Activated CD4-positive, CD25-positive, alpha-beta regulatory T cell treated with anti-CD3 and anti-CD28 coated beads, Interleukin-2, amount 50 U/mL, for 72 hours (primary cell): Measurements from ENCODE around the gene NUDT5.

ENCODE experiments used
- DNase-seq: peaks from one replicate; pipeline ENCODE4 v3.0.0; 2021

NUDT5 gene

GRCh38 chr10:12160664-12161063, 35.0 kb downstream of the NUDT5 start:
- no peak for DNase-seq

GRCh38 chr10:12158111-12158510, 37.6 kb downstream of the NUDT5 start:
- no peak for DNase-seq

- DNase-seq, result no peak
Measured at GRCh38 chr10:12156367-12157123, 39.1 kb downstream of the NUDT5 start.

- no peak for DNase-seq
Measured at GRCh38 chr10:12154516-12154915, 41.2 kb downstream of the NUDT5 start.

GRCh38 chr10:12150163-12150562, 45.5 kb downstream of the NUDT5 start:
- no peak for DNase-seq

GRCh38 chr10:12144538-12144937, 51.2 kb downstream of the NUDT5 start:
- DNase-seq, result no peak

- no peak for DNase-seq
Measured at GRCh38 chr10:12140038-12140437, 55.7 kb downstream of the NUDT5 start.

- no peak for DNase-seq
Measured at GRCh38 chr10:12135631-12136030, 60.1 kb downstream of the NUDT5 start.

- no peak for DNase-seq
Measured at GRCh38 chr10:12130237-12130872, 65.3 kb downstream of the NUDT5 start.

GRCh38 chr10:12129222-12130111, 66.2 kb downstream of the NUDT5 start, which contains the start of gene SEC61A2:
TSS of gene SEC61A2 (plus strand) at chr10:12129677. CDS start at chr10:12129788, 111 bp downstream.
- peak; percentile 100 for DNase-seq

GRCh38 chr10:12121673-12122072, 74.0 kb downstream of the NUDT5 start:
- DNase-seq, result no peak
